ENCODE measurements around the gene RNU4-1.

DNA sequence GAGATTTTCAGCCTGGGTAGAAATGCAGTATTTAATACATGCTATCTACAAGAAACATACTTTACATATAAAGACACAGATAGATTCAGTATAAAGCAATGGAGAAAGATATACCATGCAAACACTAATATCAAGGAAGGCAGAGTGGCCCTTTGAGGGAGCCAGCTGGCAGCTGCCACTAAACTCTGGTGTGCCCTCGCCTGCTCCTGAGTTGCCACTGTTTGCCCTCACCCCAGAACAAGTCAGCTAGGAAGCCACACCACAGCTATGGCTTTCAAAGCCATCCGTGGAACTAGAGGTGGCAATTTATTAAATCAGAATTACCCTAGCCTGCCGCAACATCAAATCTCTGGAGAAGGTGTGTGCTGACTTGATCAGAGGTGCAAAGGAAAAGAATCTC, 45.9 kb downstream of the RNU4-1 start:
- TF ChIP-seq, protein P1, sequence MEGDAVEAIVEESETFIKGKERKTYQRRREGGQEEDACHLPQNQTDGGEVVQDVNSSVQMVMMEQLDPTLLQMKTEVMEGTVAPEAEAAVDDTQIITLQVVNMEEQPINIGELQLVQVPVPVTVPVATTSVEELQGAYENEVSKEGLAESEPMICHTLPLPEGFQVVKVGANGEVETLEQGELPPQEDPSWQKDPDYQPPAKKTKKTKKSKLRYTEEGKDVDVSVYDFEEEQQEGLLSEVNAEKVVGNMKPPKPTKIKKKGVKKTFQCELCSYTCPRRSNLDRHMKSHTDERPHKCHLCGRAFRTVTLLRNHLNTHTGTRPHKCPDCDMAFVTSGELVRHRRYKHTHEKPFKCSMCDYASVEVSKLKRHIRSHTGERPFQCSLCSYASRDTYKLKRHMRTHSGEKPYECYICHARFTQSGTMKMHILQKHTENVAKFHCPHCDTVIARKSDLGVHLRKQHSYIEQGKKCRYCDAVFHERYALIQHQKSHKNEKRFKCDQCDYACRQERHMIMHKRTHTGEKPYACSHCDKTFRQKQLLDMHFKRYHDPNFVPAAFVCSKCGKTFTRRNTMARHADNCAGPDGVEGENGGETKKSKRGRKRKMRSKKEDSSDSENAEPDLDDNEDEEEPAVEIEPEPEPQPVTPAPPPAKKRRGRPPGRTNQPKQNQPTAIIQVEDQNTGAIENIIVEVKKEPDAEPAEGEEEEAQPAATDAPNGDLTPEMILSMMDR (optimal IDR thresholded peaks at IDR 0.05 in 1 of 3, IDR thresholded peaks at IDR 0.05 in 1 of 3, conservative IDR thresholded peaks at IDR 0.05 in 1 of 3; ENCODE audit: extremely low read depth in 1 of 3, insufficient read depth in 2 of 3, low read length in 3 of 3): no peak
- TF ChIP-seq EZH2 (IDR thresholded peaks at IDR 0.05; ENCODE audit: low read length): no peak

Measured in keratinocyte (primary cell).